ENCODE measurements around the gene GOLGA6L4. TPM values are rescaled to one million over a fixed set of nuclear protein-coding genes. Genes with fewer than 3 reads are reported as not detected.

The GOLGA6L4 gene
- 2.1 TPM for total RNA-seq

GRCh38 chr15:84235573-84235972 lies at the start of gene GOLGA6L4:
GOLGA6L4 (plus strand) TSS chr15:84235773; CDS start chr15:84235835, 62 bp downstream.

Small RNAs within 50 kb of the gene (small RNA-seq; reads per million reads assigned to genes)
- gene RN7SL331P, result not detected
- gene UBE2Q2P8, result not detected
